Smooth muscle cell (in vitro differentiated cells): ENCODE data around the gene MAP3K5. TPM values are rescaled to one million over a fixed set of nuclear protein-coding genes. Genes with fewer than 3 reads are reported as not detected.

Source experiments
- DNase-seq: peaks from one replicate; lab custom pipeline; 2025; ENCODE audit not compliant: unreplicated experiment; lab: John Stamatoyannopoulos, UW
- H2AFZ ChIP-seq: fragments of 200-600 bp; sonication (generic); 2 replicates; pipeline ENCODE4 v1.6.0; 2016; ENCODE audit warnings: antibody characterized with exemption, low read depth, mild to moderate bottlenecking
- H3F3A ChIP-seq: fragments of 200-600 bp; sonication (generic); 2 replicates; pipeline ENCODE4 v1.6.0; 2017; ENCODE audit warnings: antibody characterized with exemption, low read depth
- H3K27ac ChIP-seq: fragments of 200-600 bp; sonication (generic); 2 replicates; pipeline ENCODE4 v1.5.1; 2016; ENCODE audit warnings: low read depth, mild to moderate bottlenecking
- H3K27me3 ChIP-seq: fragments of 200-600 bp; sonication (generic); 2 replicates; pipeline ENCODE4 v1.6.1; 2016; ENCODE audit warnings: low read depth, mild to moderate bottlenecking
- H3K36me3 ChIP-seq: fragments of 200-600 bp; sonication (generic); 2 replicates; pipeline ENCODE4 v1.5.1; 2016; ENCODE audit warnings: low read depth
- H3K4me1 ChIP-seq: fragments of 200-600 bp; sonication (generic); 2 replicates; pipeline ENCODE4 v1.5.1; 2016; ENCODE audit warnings: low read depth
- H3K4me2 ChIP-seq: fragments of 200-600 bp; sonication (generic); 2 replicates; pipeline ENCODE4 v1.6.0; 2016; ENCODE audit warnings: mild to moderate bottlenecking
- H3K4me3 ChIP-seq: fragments of 200-600 bp; sonication (generic); 2 replicates; pipeline ENCODE4 v1.5.1; 2016; ENCODE audit warnings: mild to moderate bottlenecking
- H3K79me2 ChIP-seq: fragments of 200-600 bp; sonication (generic); 2 replicates; pipeline ENCODE4 v1.6.0; 2016; ENCODE audit warnings: low read depth, mild to moderate bottlenecking
- H3K9ac ChIP-seq: fragments of 200-600 bp; sonication (generic); 2 replicates; pipeline ENCODE4 v1.6.0; 2016; ENCODE audit warnings: low read depth
- H3K9me3 ChIP-seq: fragments of 200-600 bp; sonication (generic); replicated peaks from 2 replicates; pipeline ENCODE4 v1.5.1; 2016; ENCODE audit warnings: low read depth
- H4K20me1 ChIP-seq: fragments of 200-600 bp; sonication (generic); 2 replicates; pipeline ENCODE4 v1.6.0; 2016; ENCODE audit warnings: low read depth
- CTCF ChIP-seq: fragments of 200-600 bp; sonication (generic); IDR thresholded peaks from 2 replicates; pipeline ENCODE4 v1.5.1; 2017; ENCODE audit warnings: borderline replicate concordance, mild to moderate bottlenecking, antibody characterized with exemption; ENCODE audit not compliant: insufficient read depth, poor library complexity, severe bottlenecking
- WGBS: methylation state at CpG from one replicate; pipeline ENCODE4 v1.1.7; 2016; ENCODE audit warnings: low lambda C conversion rate; 5-methylcytosine and 5-hydroxymethylcytosine counted together
- polyA plus RNA-seq: library from polyadenylated mRNA; unstranded; fragments of >200 nt; fragmentation: Nextera tagmentation; extraction: Ambion mirVana; gene quantifications from 2 replicates; pipeline ENCODE4 v1.2.1, GENCODE V29; 2016
- total RNA-seq: library from RNA; depleted of rRNA; stranded (reverse); fragments of >200 nt; gene quantifications from 2 replicates; pipeline ENCODE4 v1.2.3, GENCODE V29; 2014

The MAP3K5 gene
- total and polyA plus RNA-seq, 2 experiments from 2014 or later: 0.93 to 2.1 TPM

GRCh38 chr6:136643850-136644596 is 148.3 kb downstream of the MAP3K5 start:
- peak; percentile 69 for TF ChIP-seq CTCF
- no peaks in the 10 kb centered on the region for H3K9me3 ChIP-seq
- H4K20me1 ChIP-seq: no peaks in the 10 kb centered on the region
- no peaks in the 10 kb centered on the region for H3K27me3 ChIP-seq
- no peak overlapping the region for H3K9ac ChIP-seq
- H3K4me2 ChIP-seq: no peak overlapping the region
- H2AFZ ChIP-seq: no peak overlapping the region
- no peaks in the 10 kb centered on the region for H3F3A ChIP-seq
- H3K79me2 ChIP-seq: no peaks in the 10 kb centered on the region
- H3K4me3 ChIP-seq: no peak overlapping the region
- H3K4me1 ChIP-seq: no peaks in the 10 kb centered on the region
- no peaks in the 10 kb centered on the region for H3K36me3 ChIP-seq
- H3K27ac ChIP-seq: no peak overlapping the region
- peak; percentile 3 for DNase-seq
- 18% methylated on average over 5 of the region's 5 CpGs for WGBS

GRCh38 chr6:136641873-136642465 is 150.3 kb downstream of the MAP3K5 start:
- H4K20me1 ChIP-seq: no peaks in the 10 kb centered on the region
- TF ChIP-seq CTCF: no peak
- H3K4me3 ChIP-seq: no peak overlapping the region
- H3K36me3 ChIP-seq: no peaks in the 10 kb centered on the region
- H3K4me1 ChIP-seq: no peaks in the 10 kb centered on the region
- no peaks in the 10 kb centered on the region for H3K27me3 ChIP-seq
- H2AFZ ChIP-seq: no peak overlapping the region
- no peaks in the 10 kb centered on the region for H3F3A ChIP-seq
- no peak for DNase-seq
- no peak overlapping the region for H3K9ac ChIP-seq
- no peak overlapping the region for H3K27ac ChIP-seq
- no peaks in the 10 kb centered on the region for H3K79me2 ChIP-seq
- 97% methylated on average over 3 of the region's 3 CpGs for WGBS
- H3K9me3 ChIP-seq: no peaks in the 10 kb centered on the region
- no peak overlapping the region for H3K4me2 ChIP-seq

- Histone ChIP-seq H3K36me3 (no peaks in the 10 kb centered on the region), H3K9me3 (no peaks in the 10 kb centered on the region), H3K4me1 (no peaks in the 10 kb centered on the region), H3K4me3 (no peak overlapping the region), H3F3A (no peaks in the 10 kb centered on the region), H3K27ac (peak overlapping the region; percentile 17), H2AFZ (no peak overlapping the region), H3K79me2 (no peaks in the 10 kb centered on the region), H3K9ac (no peak overlapping the region), H4K20me1 (no peaks in the 10 kb centered on the region), H3K27me3 (no peaks in the 10 kb centered on the region), H3K4me2 (no peak overlapping the region)
- WGBS: 88% methylated on average over 3 of the region's 3 CpGs
- DNase-seq: no peak
- TF ChIP-seq CTCF: no peak
These were observed 151.1 kb downstream of the MAP3K5 start for GRCh38 chr6:136641166-136641565.
